Measurements from ENCODE around the gene CYFIP2. TPM values are rescaled to one million over a fixed set of nuclear protein-coding genes. Genes with fewer than 3 reads are reported as not detected.
"Not testable (repeated sequence)": the region's sequence is repeated elsewhere in the genome, so short reads cannot be mapped to it uniquely, and the experiment has no call there.

The CYFIP2 gene
- total RNA-seq, 2 experiments from 2014 or later: 382 to 438 TPM

- Mint-ChIP-seq H3K27me3 (no peaks in the 10 kb centered on the region), H3K4me3 (no peak overlapping the region), H3K4me1 (peaks cover 42% of the 10 kb centered on the region), H3K9me3 (ENCODE audit: low read depth) (no peaks in the 10 kb centered on the region), H3K27ac (no peak overlapping the region), H3K36me3 (peaks cover 78% of the 10 kb centered on the region)
- CTCF ChIA-PET: interaction anchor here (1.1 to 2.0 kb wide), 4 partner anchors 9 to 356 kb away, joined by 3 to 7 read pairs (median 4); partner anchors contain the start of gene LSM11
- DNase-seq (no peak), ATAC-seq (no peak)
Measured at GRCh38 chr5:157387041-157387563, 121.2 kb downstream of the CYFIP2 start.

GRCh38 chr5:157387683-157388093 is 121.8 kb downstream of the CYFIP2 start:
- Mint-ChIP-seq H3K27me3 (no peaks in the 10 kb centered on the region), H3K27ac (peak overlapping the region; percentile 23), H3K4me1 (peaks cover 42% of the 10 kb centered on the region), H3K36me3 (peaks cover 78% of the 10 kb centered on the region), H3K9me3 (ENCODE audit: low read depth) (no peaks in the 10 kb centered on the region), H3K4me3 (no peak overlapping the region)
- no peak for DNase-seq
- CTCF ChIA-PET: interaction anchor here (1.1 to 2.0 kb wide), 4 partner anchors 9 to 356 kb away, joined by 3 to 7 read pairs (median 4); partner anchors contain the start of gene LSM11
- no peak for ATAC-seq

- Mint-ChIP-seq H3K4me3 (no peak overlapping the region), H3K4me1 (peaks cover 42% of the 10 kb centered on the region), H3K36me3 (peaks cover 78% of the 10 kb centered on the region), H3K9me3 (ENCODE audit: low read depth) (no peaks in the 10 kb centered on the region), H3K27me3 (no peaks in the 10 kb centered on the region), H3K27ac (peak overlapping the region; percentile 52)
- DNase-seq: no peak
- CTCF ChIA-PET: interaction anchor here (1.1 to 2.3 kb wide), 5 partner anchors 10 to 355 kb away, joined by 3 to 7 read pairs (median 4); partner anchors contain the start of gene LSM11
- no peak for ATAC-seq
Measured at GRCh38 chr5:157388111-157388710, 122.3 kb downstream of the CYFIP2 start.

- ATAC-seq (no peak), DNase-seq (no peak)
- peaks cover 76% of the 10 kb centered on the region for H3K36me3 Mint-ChIP-seq
- peaks cover 42% of the 10 kb centered on the region for H3K4me1 Mint-ChIP-seq
- no peaks in the 10 kb centered on the region for H3K9me3 Mint-ChIP-seq (ENCODE audit: low read depth)
- peak overlapping the region; percentile 89 for H3K27ac Mint-ChIP-seq
- H3K27me3 Mint-ChIP-seq: no peaks in the 10 kb centered on the region
- H3K4me3 Mint-ChIP-seq: no peak overlapping the region
- CTCF ChIA-PET: interaction anchor here (1.2 to 2.3 kb wide), 4 partner anchors 44 to 354 kb away, joined by 3 to 7 read pairs (median 5); partner anchors contain the start of gene LSM11
Measured at GRCh38 chr5:157389103-157389502, 123.2 kb downstream of the CYFIP2 start.

GRCh38 chr5:157390133-157390532 is 124.2 kb downstream of the CYFIP2 start:
- ATAC-seq (peak; percentile 38), DNase-seq (no peak)

GRCh38 chr5:157390551-157391297 is 124.8 kb downstream of the CYFIP2 start:
- peaks cover 69% of the 10 kb centered on the region for H3K36me3 Mint-ChIP-seq
- H3K4me1 Mint-ChIP-seq: peaks cover 42% of the 10 kb centered on the region

More at GRCh38 chr5:157390133-157390532, 124.2 kb downstream of the CYFIP2 start:
- Mint-ChIP-seq H3K4me3 (no peak overlapping the region), H3K9me3 (ENCODE audit: low read depth) (no peaks in the 10 kb centered on the region), H3K4me1 (peaks cover 42% of the 10 kb centered on the region), H3K27ac (peak overlapping the region; percentile 89), H3K36me3 (peaks cover 75% of the 10 kb centered on the region), H3K27me3 (no peaks in the 10 kb centered on the region)
- CTCF ChIA-PET: interaction anchor here (0.6 to 2.3 kb wide), 9 partner anchors 10 to 354 kb away, joined by 3 to 9 read pairs (median 4); partner anchors contain the start of gene LSM11

GRCh38 chr5:157398305-157398704 is 132.4 kb downstream of the CYFIP2 start:
- ATAC-seq (no peak), DNase-seq (no peak)
- CTCF ChIA-PET: no interaction called here
- Mint-ChIP-seq H3K4me1 (peaks cover 5% of the 10 kb centered on the region), H3K27me3 (peaks cover 2% of the 10 kb centered on the region), H3K27ac (no peak overlapping the region), H3K36me3 (peaks cover 20% of the 10 kb centered on the region), H3K9me3 (ENCODE audit: low read depth) (no peaks in the 10 kb centered on the region), H3K4me3 (no peak overlapping the region)

More at GRCh38 chr5:157390551-157391297, 124.8 kb downstream of the CYFIP2 start:
- H3K27me3 Mint-ChIP-seq: no peaks in the 10 kb centered on the region
- peak; percentile 96 for ATAC-seq
- H3K9me3 Mint-ChIP-seq (ENCODE audit: low read depth): no peaks in the 10 kb centered on the region
- peak overlapping the region; percentile 89 for H3K27ac Mint-ChIP-seq
- peak; percentile 91 for DNase-seq
- CTCF ChIA-PET: interaction anchor here (0.7 to 1.9 kb wide), 7 partner anchors 10 to 353 kb away, joined by 3 to 9 read pairs (median 4); partner anchors contain the start of gene LSM11
- H3K4me3 Mint-ChIP-seq: no peak overlapping the region

GRCh38 chr5:157400741-157401495 is 135.0 kb downstream of the CYFIP2 start:
- DNase-seq (no peak), ATAC-seq (no peak)
- peaks cover 4% of the 10 kb centered on the region for H3K27me3 Mint-ChIP-seq
- CTCF ChIA-PET: no interaction called here
- peaks cover 16% of the 10 kb centered on the region for H3K36me3 Mint-ChIP-seq
- no peak overlapping the region for H3K27ac Mint-ChIP-seq
- no peak overlapping the region for H3K4me3 Mint-ChIP-seq
- peaks cover 5% of the 10 kb centered on the region for H3K4me1 Mint-ChIP-seq
- H3K9me3 Mint-ChIP-seq (ENCODE audit: low read depth): peaks cover 8% of the 10 kb centered on the region

- CTCF ChIA-PET: interaction anchor here (1.0 kb wide), 1 partner anchor 28 kb away, joined by 3 read pairs; no protein-coding TSS in a partner anchor
- H3K9me3 Mint-ChIP-seq (ENCODE audit: low read depth): peaks cover 10% of the 10 kb centered on the region
- H3K4me3 Mint-ChIP-seq: no peak overlapping the region
- H3K4me1 Mint-ChIP-seq: no peaks in the 10 kb centered on the region
- DNase-seq (no peak), ATAC-seq (no peak)
- H3K27ac Mint-ChIP-seq: no peak overlapping the region
- H3K36me3 Mint-ChIP-seq: peaks cover 4% of the 10 kb centered on the region
- H3K27me3 Mint-ChIP-seq: peaks cover 45% of the 10 kb centered on the region
Measured at GRCh38 chr5:157415838-157416237, 149.9 kb downstream of the CYFIP2 start.

- CTCF ChIA-PET; H3K27ac Mint-ChIP-seq; H3K4me1 Mint-ChIP-seq; H3K9me3 Mint-ChIP-seq (ENCODE audit: low read depth); H3K36me3 Mint-ChIP-seq; H3K4me3 Mint-ChIP-seq; ATAC-seq; DNase-seq: not testable (repeated sequence)
- H3K27me3 Mint-ChIP-seq: peaks cover 25% of the 10 kb centered on the region
Measured at GRCh38 chr5:157419521-157419920, 153.6 kb downstream of the CYFIP2 start.

GRCh38 chr5:157429920-157430319 is 164.0 kb downstream of the CYFIP2 start:
- not testable (repeated sequence) for H3K4me3 Mint-ChIP-seq; H3K9me3 Mint-ChIP-seq (ENCODE audit: low read depth); H3K27ac Mint-ChIP-seq; DNase-seq; H3K4me1 Mint-ChIP-seq; H3K36me3 Mint-ChIP-seq; ATAC-seq
- CTCF ChIA-PET: interaction anchor here (5.0 to 8.7 kb wide), 2 partner anchors 289 to 312 kb away, joined by 45 to 78 read pairs; partner anchors contain the start of gene LSM11
- peaks cover 20% of the 10 kb centered on the region for H3K27me3 Mint-ChIP-seq

- peak; percentile 97 for ATAC-seq
- Mint-ChIP-seq H3K27ac (no peak overlapping the region), H3K4me1 (peaks cover 5% of the 10 kb centered on the region), H3K9me3 (ENCODE audit: low read depth) (peaks cover 2% of the 10 kb centered on the region), H3K4me3 (no peak overlapping the region), H3K27me3 (peaks cover 20% of the 10 kb centered on the region), H3K36me3 (no peaks in the 10 kb centered on the region)
- peak; percentile 51 for DNase-seq
- CTCF ChIA-PET: interaction anchor here (0.9 to 8.7 kb wide), 23 partner anchors 9 to 322 kb away, joined by 3 to 78 read pairs (median 4); partner anchors contain the start of genes LSM11, NIPAL4 and THG1L
Measured at GRCh38 chr5:157431544-157432200, 165.7 kb downstream of the CYFIP2 start.
